Hepatocyte (in vitro differentiated cells): ENCODE results near the gene USP11. TPM values are rescaled to one million over a fixed set of nuclear protein-coding genes. Genes with fewer than 3 reads are reported as not detected.

Experiments used
- DNase-seq: peaks from one replicate; pipeline ENCODE4 v3.0.0-alpha.2; 2016; ENCODE audit warnings: low spot score
- H2AFZ ChIP-seq: fragments of 200-600 bp; sonication (generic); 2 replicates; pipeline ENCODE4 v1.6.0; 2016; ENCODE audit warnings: antibody characterized with exemption, mild to moderate bottlenecking
- H3K27ac ChIP-seq: fragments of 200-600 bp; sonication (generic); 2 replicates; pipeline ENCODE4 v1.5.1; 2016; ENCODE audit warnings: mild to moderate bottlenecking
- H3K27me3 ChIP-seq: fragments of 200-600 bp; sonication (generic); 2 replicates; pipeline ENCODE4 v1.6.1; 2016
- H3K36me3 ChIP-seq: fragments of 200-600 bp; sonication (generic); replicated peaks from 2 replicates; pipeline ENCODE4 v1.5.1; 2016; ENCODE audit warnings: low read depth; ENCODE audit not compliant: insufficient read depth
- H3K4me1 ChIP-seq: fragments of 200-600 bp; sonication (generic); 2 replicates; pipeline ENCODE4 v1.5.1; 2016; ENCODE audit warnings: mild to moderate bottlenecking, moderate library complexity; ENCODE audit not compliant: insufficient read depth
- H3K4me2 ChIP-seq: fragments of 200-600 bp; sonication (generic); 2 replicates; pipeline ENCODE4 v1.6.0; 2016
- H3K4me3 ChIP-seq: fragments of 200-600 bp; sonication (generic); 2 replicates; pipeline ENCODE4 v1.5.1; 2016; ENCODE audit warnings: mild to moderate bottlenecking
- H3K79me2 ChIP-seq: fragments of 200-600 bp; sonication (generic); 2 replicates; pipeline ENCODE4 v1.6.0; 2017; ENCODE audit warnings: mild to moderate bottlenecking
- H3K9me2 ChIP-seq: fragments of 200-600 bp; sonication (generic); replicated peaks from 2 replicates; pipeline ENCODE4 v1.6.0; 2017; ENCODE audit warnings: mild to moderate bottlenecking; ENCODE audit not compliant: insufficient read depth
- H3K9me3 ChIP-seq: fragments of 200-600 bp; sonication (generic); 2 replicates; pipeline ENCODE4 v1.5.1; 2016; ENCODE audit warnings: low read depth, mild to moderate bottlenecking
- H4K20me1 ChIP-seq: fragments of 200-600 bp; sonication (generic); 2 replicates; pipeline ENCODE4 v1.6.0; 2016; ENCODE audit warnings: mild to moderate bottlenecking; ENCODE audit not compliant: insufficient read depth, poor library complexity, severe bottlenecking
- CTCF ChIP-seq: fragments of 200-600 bp; sonication (generic); IDR thresholded peaks from 2 replicates; pipeline ENCODE4 v1.5.1; 2016; ENCODE audit warnings: antibody characterized with exemption, mild to moderate bottlenecking; ENCODE audit not compliant: poor library complexity
- EZH2 ChIP-seq: fragments of 200-600 bp; sonication (generic); IDR thresholded peaks from 2 replicates; pipeline ENCODE4 v1.6.1; 2016; ENCODE audit warnings: antibody characterized with exemption, mild to moderate bottlenecking, borderline replicate concordance
- EZH2phosphoT487 ChIP-seq: fragments of 200-600 bp; sonication (generic); IDR thresholded peaks from one replicate; pipeline ENCODE4 v1.6.1; 2018; ENCODE audit warnings: antibody characterized with exemption, mild to moderate bottlenecking, low read depth, moderate library complexity; ENCODE audit not compliant: unreplicated experiment, severe bottlenecking
- WGBS: methylation state at CpG from one replicate; pipeline ENCODE4 v1.1.6; 2016; ENCODE audit warnings: low lambda C conversion rate; ENCODE audit errors: missing lambda C conversion rate; 5-methylcytosine and 5-hydroxymethylcytosine counted together
- polyA plus RNA-seq: library from polyadenylated mRNA; unstranded; fragments of >200 nt; fragmentation: Nextera tagmentation; extraction: Ambion mirVana; gene quantifications from 2 replicates; pipeline ENCODE4 v1.2.1, GENCODE V29; 2016
- total RNA-seq: library from RNA; depleted of rRNA; stranded (reverse); fragments of >200 nt; gene quantifications from 2 replicates; pipeline ENCODE4 v1.2.3, GENCODE V29; 2014

USP11 gene
- total and polyA plus RNA-seq, 2 experiments from 2014 or later, result 89.2 to 199 TPM

DNA sequence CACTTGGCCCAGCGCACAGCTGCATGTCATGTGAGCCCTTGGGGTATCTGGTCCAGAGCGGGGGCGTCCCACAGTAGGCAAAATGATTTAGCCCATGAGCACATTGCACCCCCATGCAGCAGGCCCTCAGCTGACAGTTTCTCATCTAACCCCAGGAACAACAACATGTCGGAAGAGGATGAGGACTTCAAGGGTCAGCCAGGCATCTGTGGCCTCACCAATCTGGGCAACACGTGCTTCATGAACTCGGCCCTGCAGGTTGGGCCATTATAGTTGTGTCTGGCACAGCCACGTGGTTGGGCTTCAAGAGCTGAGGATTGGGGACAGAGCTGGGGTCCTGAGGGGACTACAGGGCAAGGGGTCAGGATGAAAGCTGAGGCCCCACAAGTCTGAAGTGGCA lies 7.8 kb downstream of the USP11 start:
- no peak overlapping the region for H3K4me3 ChIP-seq
- peaks cover 10% of the 10 kb centered on the region for H4K20me1 ChIP-seq
- DNase-seq, result no peak
- 95% methylated on average over 7 of the region's 7 CpGs for WGBS
- no peaks in the 10 kb centered on the region for H3K27me3 ChIP-seq
- H3K4me1 ChIP-seq, result peaks cover 6% of the 10 kb centered on the region
- peaks cover 41% of the 10 kb centered on the region for H3K79me2 ChIP-seq
- no peaks in the 10 kb centered on the region for H3K36me3 ChIP-seq
- no peaks in the 10 kb centered on the region for H3K9me3 ChIP-seq
- H2AFZ ChIP-seq, result no peak overlapping the region
- no peak overlapping the region for H3K4me2 ChIP-seq
- no peaks in the 10 kb centered on the region for H3K9me2 ChIP-seq
- no peak overlapping the region for H3K27ac ChIP-seq
- TF ChIP-seq EZH2phosphoT487 (no peak), EZH2 (no peak), CTCF (no peak)

DNA sequence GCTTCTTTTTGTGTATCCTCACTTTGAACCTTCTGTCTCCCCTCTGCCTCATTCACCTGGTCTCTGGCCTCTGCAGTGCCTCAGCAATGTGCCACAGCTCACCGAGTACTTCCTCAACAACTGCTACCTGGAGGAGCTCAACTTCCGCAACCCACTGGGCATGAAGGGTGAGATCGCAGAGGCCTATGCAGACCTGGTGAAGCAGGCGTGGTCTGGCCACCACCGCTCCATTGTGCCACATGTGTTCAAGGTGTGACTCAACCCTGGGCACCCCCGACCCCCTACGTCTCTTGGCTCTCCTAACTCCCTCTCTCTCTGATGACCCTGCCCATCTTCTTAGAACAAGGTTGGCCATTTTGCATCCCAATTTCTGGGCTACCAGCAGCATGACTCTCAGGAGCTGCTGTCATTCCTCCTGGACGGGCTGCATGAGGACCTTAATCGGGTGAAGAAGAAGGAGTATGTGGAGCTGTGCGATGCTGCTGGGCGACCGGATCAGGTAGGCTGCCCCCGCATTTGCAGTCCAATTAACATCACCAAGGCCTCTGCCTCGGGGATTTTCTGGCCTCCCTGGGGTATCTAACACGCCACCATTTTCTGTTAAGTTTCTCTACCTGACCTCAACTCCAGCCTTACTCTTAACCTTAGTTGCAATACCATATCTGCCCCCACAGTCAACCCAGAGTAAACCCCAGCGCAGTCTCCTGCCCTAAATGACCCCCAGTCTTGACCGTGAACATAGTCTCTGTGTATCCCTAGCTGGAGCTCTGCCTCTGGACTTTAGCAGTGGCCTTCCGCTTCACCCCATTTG lies 8.6 kb downstream of the USP11 start:
- Histone ChIP-seq H3K36me3 (no peaks in the 10 kb centered on the region), H3K27ac (no peak overlapping the region), H3K9me3 (no peaks in the 10 kb centered on the region), H4K20me1 (peaks cover 7% of the 10 kb centered on the region), H3K9me2 (no peaks in the 10 kb centered on the region), H3K4me3 (no peak overlapping the region), H3K4me1 (peaks cover 6% of the 10 kb centered on the region), H3K27me3 (no peaks in the 10 kb centered on the region), H2AFZ (no peak overlapping the region), H3K79me2 (peaks cover 33% of the 10 kb centered on the region), H3K4me2 (no peak overlapping the region)
- 98% methylated on average over 17 of the region's 18 CpGs for WGBS
- TF ChIP-seq EZH2 (no peak), CTCF (no peak)
- no peak for DNase-seq

DNA sequence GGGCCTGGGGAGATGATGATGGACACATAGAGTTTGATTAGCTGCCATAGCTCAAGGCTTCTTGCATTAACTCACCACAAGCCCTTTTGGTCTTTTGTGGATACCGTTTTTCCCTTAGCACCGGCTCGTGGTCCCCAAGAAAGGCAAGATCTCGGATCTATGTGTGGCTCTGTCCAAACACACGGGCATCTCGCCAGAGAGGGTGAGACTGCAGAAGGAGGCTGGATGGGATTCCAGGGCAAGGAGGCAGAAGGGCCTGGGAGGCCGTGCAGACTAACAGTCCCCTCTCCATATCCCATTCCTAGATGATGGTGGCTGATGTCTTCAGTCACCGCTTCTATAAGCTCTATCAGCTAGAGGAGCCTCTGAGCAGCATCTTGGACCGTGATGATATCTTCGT lies 9.5 kb downstream of the USP11 start:
- no peak overlapping the region for H2AFZ ChIP-seq

More for the DNA sequence above, 9.5 kb downstream of the USP11 start:
- WGBS, result 97% methylated on average over 10 of the region's 10 CpGs
- Histone ChIP-seq H3K27me3 (no peaks in the 10 kb centered on the region), H3K9me2 (no peaks in the 10 kb centered on the region), H3K4me1 (no peaks in the 10 kb centered on the region), H3K27ac (no peak overlapping the region), H3K79me2 (peaks cover 24% of the 10 kb centered on the region), H3K36me3 (no peaks in the 10 kb centered on the region), H3K9me3 (no peaks in the 10 kb centered on the region), H3K4me2 (no peak overlapping the region), H3K4me3 (no peak overlapping the region), H4K20me1 (peaks cover under 1% of the 10 kb centered on the region)
- TF ChIP-seq CTCF, result no peak
- TF ChIP-seq EZH2phosphoT487, result no peak
- TF ChIP-seq EZH2, result no peak
- DNase-seq, result no peak
